B cell (primary cell): ENCODE data around the gene PPP2R5B. TPM values are rescaled to one million over a fixed set of nuclear protein-coding genes. Genes with fewer than 3 reads are reported as not detected.

ENCODE experiments used
- ATAC-seq: fragments of 200-7000 bp; cut with Tn5 transposase; one replicate; pipeline ENCODE4 v1.10.0; 2021; ENCODE audit warnings: low read depth, mild to moderate bottlenecking, moderate number of reproducible peaks, moderate library complexity
- CTCF ChIA-PET: fragments of 350-600 bp; sonication (Branson Sonifier 250); formaldehyde crosslinking; loops from one replicate; lab custom pipeline; 2021; ENCODE audit warnings: antibody characterized with exemption, inconsistent platforms; lab: Charles Lee
- POLR2A ChIA-PET: fragments of 350-600 bp; sonication (Branson Sonifier 250); formaldehyde crosslinking; loops from one replicate; lab custom pipeline; 2021; ENCODE audit warnings: antibody characterized with exemption; lab: Charles Lee
- DNase-seq: peaks from one replicate; pipeline ENCODE4 v3.0.0; 2013
- H2AFZ ChIP-seq: 2 replicates; pipeline ENCODE4 v1.6.1; 2012; ENCODE audit warnings: mild to moderate bottlenecking, low read depth, low read length; ENCODE audit not compliant: insufficient read depth, poor library complexity, severe bottlenecking
- H3K27ac ChIP-seq, 2 donors: 1 replicate in 1 of 2; 2 replicates in 1 of 2; pipeline ENCODE4 v1.5.1; 2012 to 2013; ENCODE audit warnings: low read length in 2 of 2, mild to moderate bottlenecking in 2 of 2, moderate library complexity in 1 of 2
- H3K27me3 ChIP-seq, 4 experiments: fragments of 200-600 bp in 1 of 4; sonication (generic) in 1 of 4; replicated peaks in 1 of 4; 1 replicate in 2 of 4; 2 replicates in 2 of 4; pipeline versions ENCODE4 v1.6.1 to v1.7.0; 2013 to 2016; ENCODE audit warnings: low read length in 3 of 4, mild to moderate bottlenecking in 2 of 4, mixed read lengths in 1 of 4, moderate library complexity in 1 of 4; ENCODE audit not compliant: insufficient read depth in 4 of 4, control insufficient read depth in 3 of 4; ENCODE audit errors: control extremely low read depth in 1 of 4
- H3K36me3 ChIP-seq, 2 experiments: replicated peaks in 1 of 2; 1 replicate in 1 of 2; 2 replicates in 1 of 2; pipeline versions ENCODE4 v1.6.1 to v1.7.1; 2013; ENCODE audit warnings: low read length in 1 of 2; ENCODE audit not compliant: insufficient read depth in 2 of 2, control insufficient read depth in 1 of 2; ENCODE audit errors: control extremely low read depth in 1 of 2, extremely low read depth in 1 of 2
- H3K4me1 ChIP-seq, 2 donors: fragments of 200-600 bp in 1 of 2; sonication (generic) in 1 of 2; 1 replicate in 1 of 2; 2 replicates in 1 of 2; pipeline versions ENCODE4 v1.5.1 to v1.6.1; 2013 to 2017; ENCODE audit warnings: low read length in 2 of 2; ENCODE audit not compliant: control insufficient read depth in 2 of 2, insufficient read depth in 2 of 2
- H3K4me2 ChIP-seq: replicated peaks from 2 replicates; pipeline ENCODE3; 2012; ENCODE audit warnings: mild to moderate bottlenecking, low read depth, low read length; ENCODE audit not compliant: poor library complexity, severe bottlenecking
- H3K4me3 ChIP-seq, 5 experiments: fragments of 200-600 bp in 1 of 5; sonication (generic) in 1 of 5; 1 replicate in 3 of 5; 2 replicates in 2 of 5; pipeline versions ENCODE4 v1.5.1 to v1.7.0; 2011 to 2016; ENCODE audit warnings: low read length in 4 of 5, mild to moderate bottlenecking in 4 of 5, low read depth in 2 of 5, control low read depth in 1 of 5, moderate library complexity in 1 of 5; ENCODE audit not compliant: insufficient read depth in 1 of 5; ENCODE audit errors: control extremely low read depth in 1 of 5, extremely low read depth in 1 of 5
- H3K79me2 ChIP-seq: fragments of 200-600 bp; sonication (generic); one replicate; pipeline ENCODE4 v1.6.0; 2016; ENCODE audit warnings: low read length; ENCODE audit not compliant: control insufficient read depth, insufficient read depth
- H3K9ac ChIP-seq: fragments of 200-600 bp; sonication (generic); 2 replicates; pipeline ENCODE4 v1.6.1; 2017; ENCODE audit warnings: mild to moderate bottlenecking, low read length, moderate library complexity
- H3K9me3 ChIP-seq, 3 donors: one replicate each; pipeline versions ENCODE4 v1.6.1 to v1.7.1; 2013; ENCODE audit warnings: low read length in 2 of 3; ENCODE audit not compliant: control insufficient read depth in 2 of 3, insufficient read depth in 1 of 3; ENCODE audit errors: control extremely low read depth in 1 of 3
- H4K20me1 ChIP-seq: 2 replicates; pipeline ENCODE4 v1.6.0; 2012; ENCODE audit warnings: mild to moderate bottlenecking, low read length; ENCODE audit not compliant: insufficient read depth, control insufficient read depth, poor library complexity, severe bottlenecking
- H3K27ac Mint-ChIP-seq: one replicate; pipeline ENCODE4 v1.8.0; 2021; ENCODE audit warnings: mixed read lengths
- H3K27me3 Mint-ChIP-seq: one replicate; pipeline ENCODE4 v1.8.0; 2021; ENCODE audit warnings: mixed read lengths
- H3K4me1 Mint-ChIP-seq: one replicate; pipeline ENCODE4 v1.8.0; 2021; ENCODE audit warnings: mixed read lengths
- H3K4me3 Mint-ChIP-seq: one replicate; pipeline ENCODE4 v1.8.0; 2021; ENCODE audit warnings: mixed read lengths
- H3K9me3 Mint-ChIP-seq: one replicate; pipeline ENCODE4 v1.8.0; 2022; ENCODE audit warnings: mixed read lengths; ENCODE audit not compliant: insufficient read depth
- EZH2 ChIP-seq: IDR thresholded peaks from 2 replicates; pipeline ENCODE4 v1.6.1; 2012; ENCODE audit warnings: borderline replicate concordance, low read depth, mild to moderate bottlenecking, moderate library complexity, low read length; ENCODE audit not compliant: insufficient read depth, poor library complexity, severe bottlenecking
- WGBS: methylation state at CpG from one replicate; pipeline ENCODE4 v1.1.5; 2013; ENCODE audit warnings: missing lambda C conversion rate; ENCODE audit not compliant: insufficient coverage; 5-methylcytosine and 5-hydroxymethylcytosine counted together
- intact Hi-C: fragments of 100-400 bp; cut with micrococcal nuclease; formaldehyde crosslinking; loops from one replicate; pipeline ENCODE4 v1.10.0; 2022
- polyA plus RNA-seq: library from polyadenylated mRNA; depleted of rRNA; stranded (reverse); fragments of >200 nt; gene quantifications from 2 replicates; pipeline ENCODE4 v1.2.3, GENCODE V29; 2012
- total RNA-seq, 2 donors: library from RNA; stranded (reverse); fragments of 120-200 nt in 1 of 2; gene quantifications; 1 replicate in 1 of 2; 2 replicates in 1 of 2; pipeline versions ENCODE4 v1.2.3 to v1.2.4, GENCODE V29; 2013 to 2022
- TF ChIP-seq, protein P1 (sequence below): fragments of 200-600 bp; IDR thresholded peaks from one replicate; pipeline ENCODE4 v1.8.0; 2022; ENCODE audit warnings: antibody characterized with exemption, mild to moderate bottlenecking

The PPP2R5B gene
- total and polyA plus RNA-seq, 2 donors (not counting 1 experiment from before 2014, with no cell fraction given), result 22.6 to 30.5 TPM

- Histone ChIP-seq H3K27me3 (no peaks in the 10 kb centered on the region), H4K20me1 (no peaks in the 10 kb centered on the region), H3K4me2 (peak overlapping the region; percentile 100), H3K9me3 (no peaks in the 10 kb centered on the region), H3K27ac (peak overlapping the region; percentile 34 to 60), H3K9ac (peak overlapping the region; percentile 48), H3K4me1 (peaks cover 19 to 33% of the 10 kb centered on the region in 2 donors), H3K79me2 (peaks cover 22% of the 10 kb centered on the region), H2AFZ (peak overlapping the region; percentile 61), H3K4me3 (peak overlapping the region; percentile 5 to 96 (median 51)), H3K36me3 (peaks cover 0 to 17% of the 10 kb centered on the region in 2 experiments)
- Mint-ChIP-seq H3K27me3 (no peaks in the 10 kb centered on the region), H3K4me1 (peaks cover 34% of the 10 kb centered on the region), H3K9me3 (no peaks in the 10 kb centered on the region), H3K27ac (peak overlapping the region; percentile 91), H3K4me3 (peak overlapping the region; percentile 88)
- CTCF ChIA-PET, result interaction anchor here (1.9 to 3.8 kb wide), 3 partner anchors 30 to 79 kb away, joined by 7 to 13 read pairs (median 9); partner anchors contain the start of gene BATF2
- POLR2A ChIA-PET, result interaction anchor here (0.6 to 0.9 kb wide), 2 partner anchors 30 to 97 kb away, joined by 3 read pairs; partner anchors contain the start of gene ARL2
- DNase-seq (no peak), ATAC-seq (no peak)
- WGBS, result 45% methylated on average over 3 of the region's 6 CpGs
- TF ChIP-seq EZH2, result no peak
- TF ChIP-seq, protein P1, sequence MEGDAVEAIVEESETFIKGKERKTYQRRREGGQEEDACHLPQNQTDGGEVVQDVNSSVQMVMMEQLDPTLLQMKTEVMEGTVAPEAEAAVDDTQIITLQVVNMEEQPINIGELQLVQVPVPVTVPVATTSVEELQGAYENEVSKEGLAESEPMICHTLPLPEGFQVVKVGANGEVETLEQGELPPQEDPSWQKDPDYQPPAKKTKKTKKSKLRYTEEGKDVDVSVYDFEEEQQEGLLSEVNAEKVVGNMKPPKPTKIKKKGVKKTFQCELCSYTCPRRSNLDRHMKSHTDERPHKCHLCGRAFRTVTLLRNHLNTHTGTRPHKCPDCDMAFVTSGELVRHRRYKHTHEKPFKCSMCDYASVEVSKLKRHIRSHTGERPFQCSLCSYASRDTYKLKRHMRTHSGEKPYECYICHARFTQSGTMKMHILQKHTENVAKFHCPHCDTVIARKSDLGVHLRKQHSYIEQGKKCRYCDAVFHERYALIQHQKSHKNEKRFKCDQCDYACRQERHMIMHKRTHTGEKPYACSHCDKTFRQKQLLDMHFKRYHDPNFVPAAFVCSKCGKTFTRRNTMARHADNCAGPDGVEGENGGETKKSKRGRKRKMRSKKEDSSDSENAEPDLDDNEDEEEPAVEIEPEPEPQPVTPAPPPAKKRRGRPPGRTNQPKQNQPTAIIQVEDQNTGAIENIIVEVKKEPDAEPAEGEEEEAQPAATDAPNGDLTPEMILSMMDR, result no peak
- intact Hi-C loops, result loop anchor here (1.0 to 10.0 kb wide), 8 partner anchors 39 to 197 kb away; partner anchors contain the start of genes ARL2, CDCA5, EHD1 and MAJIN
Measured at GRCh38 chr11:64917663-64917995, 6.9 kb upstream of the PPP2R5B start.

- H4K20me1 ChIP-seq, result no peaks in the 10 kb centered on the region
- peaks cover 34% of the 10 kb centered on the region for H3K4me1 Mint-ChIP-seq
- peak overlapping the region; percentile 91 for H3K27ac Mint-ChIP-seq
- ATAC-seq (no peak), DNase-seq (no peak)
- no peaks in the 10 kb centered on the region for H3K27me3 Mint-ChIP-seq
- H3K4me1 ChIP-seq, result peaks cover 19 to 33% of the 10 kb centered on the region in 2 donors
- peak overlapping the region; percentile 48 for H3K9ac ChIP-seq
- no peaks in the 10 kb centered on the region for H3K9me3 ChIP-seq
- CTCF ChIA-PET, result interaction anchor here (0.5 to 3.8 kb wide), 5 partner anchors 31 to 748 kb away, joined by 3 to 13 read pairs (median 7); partner anchors contain the start of genes BATF2 and CDC42BPG
- peaks cover 22% of the 10 kb centered on the region for H3K79me2 ChIP-seq
- H3K9me3 Mint-ChIP-seq, result no peaks in the 10 kb centered on the region
- no peaks in the 10 kb centered on the region for H3K27me3 ChIP-seq
- POLR2A ChIA-PET, result interaction anchor here (0.6 to 0.9 kb wide), 2 partner anchors 30 to 96 kb away, joined by 3 read pairs; partner anchors contain the start of gene ARL2
- H3K27ac ChIP-seq, result peak overlapping the region; percentile 34 to 60
- intact Hi-C loops, result loop anchor here (5.0 to 10.0 kb wide), 2 partner anchors 54 to 197 kb away; partner anchors contain the start of genes MAJIN, TM7SF2 and ZNHIT2
- peak overlapping the region; percentile 100 for H3K4me2 ChIP-seq
- 33% methylated on average over 1 of the region's 4 CpGs for WGBS
- H3K4me3 ChIP-seq, result peak overlapping the region in 3 of 5 experiments; percentile 51 to 96 (median 90)
- TF ChIP-seq, protein P1, result no peak
- TF ChIP-seq EZH2, result no peak
- peaks cover 0 to 14% of the 10 kb centered on the region in 2 experiments for H3K36me3 ChIP-seq
- H3K4me3 Mint-ChIP-seq, result peak overlapping the region; percentile 88
- H2AFZ ChIP-seq, result peak overlapping the region; percentile 61
Measured at GRCh38 chr11:64918017-64918416, 6.5 kb upstream of the PPP2R5B start.
